HG03342 (cell line): ENCODE results near the gene FA2H.
"Not testable (repeated sequence)": the region's sequence is repeated elsewhere in the genome, so short reads cannot be mapped to it uniquely, and the experiment has no call there.

Experiments used
- ATAC-seq: cut with Tn5 transposase; IDR thresholded peaks from one replicate; pipeline ENCODE4 v1.9.1; 2021; ENCODE audit warnings: mild to moderate bottlenecking, moderate library complexity; ENCODE audit not compliant: unreplicated experiment

The FA2H gene

GRCh38 chr16:74774223-74775139, at the start of gene FA2H:
Gene FA2H, minus strand, starts transcription at chr16:74774820. Its CDS starts 65 bp downstream, at chr16:74774755.
- peak; percentile 91 for ATAC-seq

GRCh38 chr16:74817851-74818250, 43.2 kb upstream of the FA2H start:
- ATAC-seq: no peak

GRCh38 chr16:74813109-74813641, 38.6 kb upstream of the FA2H start:
- peak; percentile 98 for ATAC-seq

- ATAC-seq: no peak
Observed at GRCh38 chr16:74811911-74812310, 37.3 kb upstream of the FA2H start.

GRCh38 chr16:74811216-74811615, 36.6 kb upstream of the FA2H start:
- ATAC-seq: not testable (repeated sequence)

GRCh38 chr16:74807052-74807646, 32.5 kb upstream of the FA2H start:
- no peak for ATAC-seq

GRCh38 chr16:74800216-74800871, 25.7 kb upstream of the FA2H start:
- ATAC-seq: no peak

GRCh38 chr16:74797414-74797813, 22.8 kb upstream of the FA2H start:
- no peak for ATAC-seq

GRCh38 chr16:74795104-74795503, 20.5 kb upstream of the FA2H start:
- ATAC-seq: no peak

- no peak for ATAC-seq
Observed at GRCh38 chr16:74794668-74795067, 20.0 kb upstream of the FA2H start.

GRCh38 chr16:74793571-74793970, 19.0 kb upstream of the FA2H start:
- ATAC-seq: no peak

GRCh38 chr16:74792225-74792624, 17.6 kb upstream of the FA2H start:
- no peak for ATAC-seq

- ATAC-seq: not testable (repeated sequence)
Observed at GRCh38 chr16:74791749-74792148, 17.1 kb upstream of the FA2H start.

- ATAC-seq: no peak
Observed at GRCh38 chr16:74788108-74788507, 13.5 kb upstream of the FA2H start.

- no peak for ATAC-seq
Observed at GRCh38 chr16:74785031-74785430, 10.4 kb upstream of the FA2H start.

- no peak for ATAC-seq
Observed at GRCh38 chr16:74778646-74779045, 4.0 kb upstream of the FA2H start.

- ATAC-seq: no peak
Observed at GRCh38 chr16:74776926-74777325, 2.3 kb upstream of the FA2H start.

- no peak for ATAC-seq
Observed at GRCh38 chr16:74775255-74775654, 635 bp upstream of the FA2H start.

GRCh38 chr16:74773446-74774222, 986 bp downstream of the FA2H start:
- no peak for ATAC-seq

- ATAC-seq: peak; percentile 60
Observed at GRCh38 chr16:74771656-74772315, 2.8 kb downstream of the FA2H start.
